HG02943 (cell line): ENCODE measurements around the gene PCCA.
"Not testable (repeated sequence)": the region's sequence is repeated elsewhere in the genome, so short reads cannot be mapped to it uniquely, and the experiment has no call there.

Experiments
- ATAC-seq: cut with Tn5 transposase; IDR thresholded peaks from one replicate; pipeline ENCODE4 v1.9.1; 2021; ENCODE audit warnings: mild to moderate bottlenecking, low read depth, moderate library complexity; ENCODE audit not compliant: unreplicated experiment

Gene PCCA

GRCh38 chr13:100138859-100139491 is 50.1 kb downstream of the PCCA start:
- ATAC-seq, result no peak

- ATAC-seq, result no peak
These were observed 50.9 kb downstream of the PCCA start for GRCh38 chr13:100139817-100140216.

GRCh38 chr13:100140441-100140840 is 51.5 kb downstream of the PCCA start:
- no peak for ATAC-seq

GRCh38 chr13:100141461-100141961 is 52.6 kb downstream of the PCCA start:
- not testable (repeated sequence) for ATAC-seq

- ATAC-seq, result no peak
These were observed 57.6 kb downstream of the PCCA start for GRCh38 chr13:100146534-100146933.

- ATAC-seq, result no peak
These were observed 58.9 kb downstream of the PCCA start for GRCh38 chr13:100147825-100148224.

GRCh38 chr13:100148422-100148821 is 59.5 kb downstream of the PCCA start:
- no peak for ATAC-seq

GRCh38 chr13:100149389-100149788 is 60.5 kb downstream of the PCCA start:
- no peak for ATAC-seq

GRCh38 chr13:100150711-100151110 is 61.8 kb downstream of the PCCA start:
- ATAC-seq, result not testable (repeated sequence)

- no peak for ATAC-seq
These were observed 66.0 kb downstream of the PCCA start for GRCh38 chr13:100154842-100155416.

- ATAC-seq, result no peak
These were observed 67.9 kb downstream of the PCCA start for GRCh38 chr13:100156788-100157187.

GRCh38 chr13:100158569-100158968 is 69.7 kb downstream of the PCCA start:
- ATAC-seq, result no peak

- no peak for ATAC-seq
These were observed 70.7 kb downstream of the PCCA start for GRCh38 chr13:100159584-100159983.

- ATAC-seq, result no peak
These were observed 71.6 kb downstream of the PCCA start for GRCh38 chr13:100160450-100160849.

GRCh38 chr13:100163375-100163774 is 74.5 kb downstream of the PCCA start:
- ATAC-seq, result no peak

GRCh38 chr13:100173203-100173602 is 84.3 kb downstream of the PCCA start:
- ATAC-seq, result no peak

- not testable (repeated sequence) for ATAC-seq
These were observed 85.6 kb downstream of the PCCA start for GRCh38 chr13:100174455-100174854.

- ATAC-seq, result no peak
These were observed 86.3 kb downstream of the PCCA start for GRCh38 chr13:100175078-100175802.

GRCh38 chr13:100175803-100176182 is 86.9 kb downstream of the PCCA start:
- no peak for ATAC-seq

- no peak for ATAC-seq
These were observed 88.0 kb downstream of the PCCA start for GRCh38 chr13:100176801-100177400.

GRCh38 chr13:100178309-100178708 is 89.4 kb downstream of the PCCA start:
- no peak for ATAC-seq
